DMS53 (cell line): ENCODE data around the gene DCAF6.

Experiments
- DNase-seq: peaks from one replicate; lab custom pipeline; 2025; lab: John Stamatoyannopoulos, UW

The DCAF6 gene

GRCh38 chr1:168101336-168101735, 164.9 kb downstream of the DCAF6 start:
- no peak for DNase-seq

- DNase-seq: no peak
These were observed 166.0 kb downstream of the DCAF6 start for GRCh38 chr1:168102487-168102886.

GRCh38 chr1:168104535-168104934, 168.1 kb downstream of the DCAF6 start:
- no peak for DNase-seq

- no peak for DNase-seq
These were observed 169.4 kb downstream of the DCAF6 start for GRCh38 chr1:168105846-168106245.

- DNase-seq: no peak
These were observed 169.8 kb downstream of the DCAF6 start for GRCh38 chr1:168106274-168106673.

- DNase-seq: no peak
These were observed 174.5 kb downstream of the DCAF6 start for GRCh38 chr1:168110896-168111545.

- DNase-seq: peak; percentile 76
These were observed 176.3 kb downstream of the DCAF6 start for GRCh38 chr1:168112673-168113305.

- DNase-seq: no peak
These were observed 178.4 kb downstream of the DCAF6 start for GRCh38 chr1:168114845-168115244.

- peak; percentile 63 for DNase-seq
These were observed 179.9 kb downstream of the DCAF6 start for GRCh38 chr1:168116327-168116799.

GRCh38 chr1:168119750-168120149, 183.3 kb downstream of the DCAF6 start:
- DNase-seq: no peak

- DNase-seq: no peak
These were observed 185.0 kb downstream of the DCAF6 start for GRCh38 chr1:168121401-168122011.

- DNase-seq: no peak
These were observed 188.6 kb downstream of the DCAF6 start for GRCh38 chr1:168125051-168125450.
